Measurements from ENCODE around the gene GRB10. TPM values are rescaled to one million over a fixed set of nuclear protein-coding genes. Genes with fewer than 3 reads are reported as not detected.

GRB10 gene
- total and polyA plus RNA-seq, 3 experiments from 2014 or later: 0.20 to 0.49 (median 0.20) TPM

DNA sequence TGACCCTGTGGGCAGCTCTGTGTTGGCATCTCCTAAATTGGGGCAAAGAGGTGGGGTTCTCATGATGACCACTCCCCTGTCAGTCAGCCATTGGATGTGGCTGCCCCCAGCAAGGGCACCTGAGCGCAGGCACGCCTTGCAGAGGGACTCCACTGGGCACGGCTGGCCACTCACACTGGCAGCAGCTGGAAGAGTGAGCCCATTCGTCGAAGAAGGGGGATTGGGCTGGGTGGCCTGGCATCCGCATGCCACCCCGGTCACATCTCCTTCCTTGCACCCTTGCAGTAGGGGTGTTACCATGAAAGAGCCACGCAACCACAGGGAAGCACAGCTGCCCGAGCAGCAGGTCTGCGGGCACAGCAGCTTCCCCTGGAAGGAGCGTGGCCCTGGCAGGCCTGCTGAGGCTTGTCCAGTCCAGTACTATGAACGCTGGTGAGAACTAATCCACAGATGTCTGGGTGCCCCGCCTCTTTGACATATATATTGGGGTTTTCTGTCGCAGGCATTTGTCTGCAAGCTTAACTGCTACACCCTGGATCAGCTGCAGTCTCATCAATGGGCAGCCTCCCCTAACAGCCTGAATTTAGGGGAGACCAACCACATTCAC lies 25.7 kb upstream of the GRB10 start:
- Histone ChIP-seq H3K4me1 (ENCODE audit: insufficient read depth, low read length) (no peaks in the 10 kb centered on the region), H3K27me3 (ENCODE audit: insufficient read depth, low read length, poor library complexity, severe bottlenecking) (no peaks in the 10 kb centered on the region), H3K4me3 (ENCODE audit: low read length) (no peak overlapping the region), H3K36me3 (ENCODE audit: insufficient read depth, low read length) (no peaks in the 10 kb centered on the region), H3K9me3 (ENCODE audit: low read length) (no peaks in the 10 kb centered on the region), H3K27ac (ENCODE audit: low read depth, low read length) (no peak overlapping the region)
- ChIA-PET POLR2A (no interaction called here), CTCF (no interaction called here)
- Mint-ChIP-seq H3K27me3 (peaks cover 17 to 19% of the 10 kb centered on the region in 2 donors), H3K27ac (no peak overlapping the region), H3K4me3 (no peak overlapping the region), H3K36me3 (no peaks in the 10 kb centered on the region), H3K4me1 (no peaks in the 10 kb centered on the region), H3K9me3 (no peaks in the 10 kb centered on the region)
- no peak for DNase-seq

GRCh38 chr7:50807026-50807730 lies 24.5 kb upstream of the GRB10 start:
- Mint-ChIP-seq H3K27ac (no peak overlapping the region), H3K36me3 (no peaks in the 10 kb centered on the region), H3K4me1 (no peaks in the 10 kb centered on the region), H3K4me3 (no peak overlapping the region), H3K27me3 (peaks cover 16 to 22% of the 10 kb centered on the region in 2 donors), H3K9me3 (no peaks in the 10 kb centered on the region)
- Histone ChIP-seq H3K9me3 (ENCODE audit: low read length) (no peaks in the 10 kb centered on the region), H3K27ac (ENCODE audit: low read depth, low read length) (no peak overlapping the region), H3K36me3 (ENCODE audit: insufficient read depth, low read length) (no peaks in the 10 kb centered on the region), H3K4me3 (ENCODE audit: low read length) (no peak overlapping the region), H3K27me3 (ENCODE audit: insufficient read depth, low read length, poor library complexity, severe bottlenecking) (no peaks in the 10 kb centered on the region), H3K4me1 (ENCODE audit: insufficient read depth, low read length) (no peaks in the 10 kb centered on the region)
- CTCF ChIA-PET: interaction anchor here (1.3 kb wide), 1 partner anchor 12 kb away, joined by 3 read pairs; no protein-coding TSS in a partner anchor
- POLR2A ChIA-PET: no interaction called here
- DNase-seq: no peak

DNA sequence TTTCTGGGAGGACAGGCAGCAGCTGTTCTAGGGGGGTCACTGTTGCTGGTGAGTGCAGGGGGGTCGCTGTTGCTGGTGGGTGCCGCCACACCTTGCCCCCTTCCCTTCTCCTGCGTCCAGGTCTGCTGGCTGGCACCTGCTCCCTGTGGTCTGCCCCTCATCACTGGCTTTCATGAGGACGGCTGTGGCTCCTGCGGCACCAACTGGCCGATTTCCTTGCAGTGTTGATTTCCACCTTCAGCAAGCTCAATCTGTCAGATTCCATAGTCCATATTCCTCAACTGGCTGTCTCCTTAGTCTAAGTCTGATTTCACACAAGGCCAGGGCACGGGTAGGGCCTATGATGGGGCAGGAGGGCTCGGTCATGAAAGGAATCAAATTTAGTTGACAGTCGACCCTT lies 23.4 kb upstream of the GRB10 start:
- H3K9me3 Mint-ChIP-seq: no peaks in the 10 kb centered on the region
- POLR2A ChIA-PET: no interaction called here
- no peak for DNase-seq
- peaks cover 17 to 32% of the 10 kb centered on the region in 2 donors for H3K27me3 Mint-ChIP-seq
- no peaks in the 10 kb centered on the region for H3K4me1 Mint-ChIP-seq
- H3K27me3 ChIP-seq (ENCODE audit: insufficient read depth, low read length, poor library complexity, severe bottlenecking): no peaks in the 10 kb centered on the region
- H3K4me3 ChIP-seq (ENCODE audit: low read length): no peak overlapping the region
- no peak overlapping the region for H3K4me3 Mint-ChIP-seq
- H3K9me3 ChIP-seq (ENCODE audit: low read length): no peaks in the 10 kb centered on the region
- CTCF ChIA-PET: interaction anchor here (1.3 kb wide), 1 partner anchor 11 kb away, joined by 3 read pairs; no protein-coding TSS in a partner anchor
- no peaks in the 10 kb centered on the region for H3K36me3 ChIP-seq (ENCODE audit: insufficient read depth, low read length)
- no peak overlapping the region for H3K27ac Mint-ChIP-seq
- no peaks in the 10 kb centered on the region for H3K36me3 Mint-ChIP-seq
- H3K27ac ChIP-seq (ENCODE audit: low read depth, low read length): no peak overlapping the region
- no peaks in the 10 kb centered on the region for H3K4me1 ChIP-seq (ENCODE audit: insufficient read depth, low read length)

GRCh38 chr7:50805447-50806125 lies 22.9 kb upstream of the GRB10 start:
- no peak overlapping the region for H3K4me3 ChIP-seq (ENCODE audit: low read length)
- H3K4me1 ChIP-seq (ENCODE audit: insufficient read depth, low read length): no peaks in the 10 kb centered on the region
- Mint-ChIP-seq H3K36me3 (no peaks in the 10 kb centered on the region), H3K27ac (peak overlapping the region in 1 of 8 donors; percentile 14), H3K27me3 (peaks cover 20 to 37% of the 10 kb centered on the region in 2 donors), H3K4me3 (no peak overlapping the region), H3K4me1 (no peaks in the 10 kb centered on the region), H3K9me3 (no peaks in the 10 kb centered on the region)
- ChIA-PET POLR2A (no interaction called here), CTCF (no interaction called here)
- H3K36me3 ChIP-seq (ENCODE audit: insufficient read depth, low read length): no peaks in the 10 kb centered on the region
- DNase-seq: no peak
- H3K27me3 ChIP-seq (ENCODE audit: insufficient read depth, low read length, poor library complexity, severe bottlenecking): no peaks in the 10 kb centered on the region
- no peaks in the 10 kb centered on the region for H3K9me3 ChIP-seq (ENCODE audit: low read length)
- no peak overlapping the region for H3K27ac ChIP-seq (ENCODE audit: low read depth, low read length)

- Mint-ChIP-seq H3K36me3 (no peaks in the 10 kb centered on the region), H3K9me3 (peaks cover 0 to 1% (median 1%) of the 10 kb centered on the region in 5 donors), H3K4me1 (no peaks in the 10 kb centered on the region), H3K4me3 (no peak overlapping the region), H3K27ac (peak overlapping the region in 1 of 8 donors; percentile 17), H3K27me3 (peaks cover 22 to 47% of the 10 kb centered on the region in 2 donors)
- H3K4me1 ChIP-seq (ENCODE audit: insufficient read depth, low read length): no peaks in the 10 kb centered on the region
- no peak overlapping the region for H3K27ac ChIP-seq (ENCODE audit: low read depth, low read length)
- no peaks in the 10 kb centered on the region for H3K9me3 ChIP-seq (ENCODE audit: low read length)
- POLR2A ChIA-PET: no interaction called here
- H3K4me3 ChIP-seq (ENCODE audit: low read length): no peak overlapping the region
- H3K27me3 ChIP-seq (ENCODE audit: insufficient read depth, low read length, poor library complexity, severe bottlenecking): no peaks in the 10 kb centered on the region
- no peak for DNase-seq
- H3K36me3 ChIP-seq (ENCODE audit: insufficient read depth, low read length): no peaks in the 10 kb centered on the region
- CTCF ChIA-PET: no interaction called here
These were observed 21.0 kb upstream of the GRB10 start for GRCh38 chr7:50803359-50804337.

DNA sequence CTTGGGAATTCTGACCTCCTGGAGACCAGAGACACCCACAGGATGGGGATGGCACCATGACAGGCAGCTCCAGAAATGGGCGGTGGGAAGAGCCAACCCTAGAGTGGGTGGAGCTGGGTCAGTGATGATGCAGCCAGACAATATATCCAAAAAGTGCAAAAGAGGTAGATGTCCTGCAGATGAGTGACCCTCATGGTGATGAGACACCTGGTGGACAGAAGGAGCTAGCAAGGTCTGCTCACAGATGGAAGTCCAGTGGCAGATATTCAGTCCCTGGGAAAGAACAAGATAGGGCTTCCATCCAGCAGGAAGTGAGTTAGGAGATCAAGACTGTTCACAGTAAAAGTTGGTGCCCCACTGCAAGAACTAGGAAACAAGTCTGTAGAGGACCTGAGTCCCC lies 19.2 kb upstream of the GRB10 start:
- CTCF ChIA-PET: no interaction called here
- Histone ChIP-seq H3K36me3 (ENCODE audit: insufficient read depth, low read length) (no peaks in the 10 kb centered on the region), H3K9me3 (ENCODE audit: low read length) (no peaks in the 10 kb centered on the region), H3K27me3 (ENCODE audit: insufficient read depth, low read length, poor library complexity, severe bottlenecking) (no peaks in the 10 kb centered on the region), H3K4me3 (ENCODE audit: low read length) (no peak overlapping the region), H3K27ac (ENCODE audit: low read depth, low read length) (no peak overlapping the region), H3K4me1 (ENCODE audit: insufficient read depth, low read length) (no peaks in the 10 kb centered on the region)
- Mint-ChIP-seq H3K36me3 (peaks cover 0 to 2% (median 0%) of the 10 kb centered on the region in 3 donors), H3K4me1 (no peaks in the 10 kb centered on the region), H3K27ac (no peak overlapping the region), H3K9me3 (peaks cover 0 to 6% (median 3%) of the 10 kb centered on the region in 5 donors), H3K27me3 (peaks cover 25 to 54% of the 10 kb centered on the region in 2 donors), H3K4me3 (no peak overlapping the region)
- POLR2A ChIA-PET: no interaction called here
- DNase-seq: no peak

- Histone ChIP-seq H3K4me3 (ENCODE audit: low read length) (no peak overlapping the region), H3K27me3 (ENCODE audit: insufficient read depth, low read length, poor library complexity, severe bottlenecking) (no peaks in the 10 kb centered on the region), H3K9me3 (ENCODE audit: low read length) (no peaks in the 10 kb centered on the region), H3K27ac (ENCODE audit: low read depth, low read length) (no peak overlapping the region), H3K4me1 (ENCODE audit: insufficient read depth, low read length) (no peaks in the 10 kb centered on the region), H3K36me3 (ENCODE audit: insufficient read depth, low read length) (no peaks in the 10 kb centered on the region)
- no peaks in the 10 kb centered on the region for H3K4me1 Mint-ChIP-seq
- no peak overlapping the region for H3K4me3 Mint-ChIP-seq
- ChIA-PET CTCF (interaction anchor here (1.0 kb wide), 1 partner anchor 22 kb away, joined by 3 read pairs; no protein-coding TSS in a partner anchor), POLR2A (no interaction called here)
- peaks cover 0 to 6% (median 3%) of the 10 kb centered on the region in 5 donors for H3K9me3 Mint-ChIP-seq
- peaks cover 0 to 2% (median 0%) of the 10 kb centered on the region in 3 donors for H3K36me3 Mint-ChIP-seq
- no peak overlapping the region for H3K27ac Mint-ChIP-seq
- DNase-seq: no peak
- peaks cover 24 to 51% of the 10 kb centered on the region in 2 donors for H3K27me3 Mint-ChIP-seq
These were observed 17.2 kb upstream of the GRB10 start for GRCh38 chr7:50799873-50800272.

All from CD8-positive, alpha-beta memory T cell (primary cell).